ENCODE results near the gene KRTAP5-3.

Gene KRTAP5-3

GRCh38 chr11:1567721-1568100 is 40.6 kb downstream of the KRTAP5-3 start:
- ATAC-seq (ENCODE audit: insufficient read depth, low read depth) (no peak), DNase-seq (no peak)
- Histone ChIP-seq H3K79me2 (ENCODE audit: insufficient read depth, low read length) (no peaks in the 10 kb centered on the region), H3K27me3 (ENCODE audit: insufficient read depth, low read length, poor library complexity) (no peaks in the 10 kb centered on the region), H3K9ac (ENCODE audit: low read depth, low read length) (no peak overlapping the region), H3K4me2 (ENCODE audit: insufficient read depth, low read length) (no peak overlapping the region), H2AFZ (ENCODE audit: low read depth, low read length) (no peak overlapping the region), H3K4me1 (ENCODE audit: insufficient read depth, low read length) (no peaks in the 10 kb centered on the region), H3K36me3 (ENCODE audit: insufficient read depth, low read length) (no peaks in the 10 kb centered on the region), H3K9me3 (ENCODE audit: insufficient read depth, low read length, severe bottlenecking) (no peaks in the 10 kb centered on the region), H4K20me1 (ENCODE audit: insufficient read depth, low read length) (peaks cover 13% of the 10 kb centered on the region), H3K4me3 (ENCODE audit: low read depth in 1 of 2, low read length in 2 of 2) (no peak overlapping the region), H3K27ac (ENCODE audit: low read length) (no peak overlapping the region)
- TF ChIP-seq, protein P1, sequence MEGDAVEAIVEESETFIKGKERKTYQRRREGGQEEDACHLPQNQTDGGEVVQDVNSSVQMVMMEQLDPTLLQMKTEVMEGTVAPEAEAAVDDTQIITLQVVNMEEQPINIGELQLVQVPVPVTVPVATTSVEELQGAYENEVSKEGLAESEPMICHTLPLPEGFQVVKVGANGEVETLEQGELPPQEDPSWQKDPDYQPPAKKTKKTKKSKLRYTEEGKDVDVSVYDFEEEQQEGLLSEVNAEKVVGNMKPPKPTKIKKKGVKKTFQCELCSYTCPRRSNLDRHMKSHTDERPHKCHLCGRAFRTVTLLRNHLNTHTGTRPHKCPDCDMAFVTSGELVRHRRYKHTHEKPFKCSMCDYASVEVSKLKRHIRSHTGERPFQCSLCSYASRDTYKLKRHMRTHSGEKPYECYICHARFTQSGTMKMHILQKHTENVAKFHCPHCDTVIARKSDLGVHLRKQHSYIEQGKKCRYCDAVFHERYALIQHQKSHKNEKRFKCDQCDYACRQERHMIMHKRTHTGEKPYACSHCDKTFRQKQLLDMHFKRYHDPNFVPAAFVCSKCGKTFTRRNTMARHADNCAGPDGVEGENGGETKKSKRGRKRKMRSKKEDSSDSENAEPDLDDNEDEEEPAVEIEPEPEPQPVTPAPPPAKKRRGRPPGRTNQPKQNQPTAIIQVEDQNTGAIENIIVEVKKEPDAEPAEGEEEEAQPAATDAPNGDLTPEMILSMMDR (IDR thresholded peaks at IDR 0.05; ENCODE audit: borderline replicate concordance, extremely low read depth, low read length, poor library complexity, severe bottlenecking) = no peak
- TF ChIP-seq EZH2 (IDR thresholded peaks at IDR 0.05; ENCODE audit: borderline replicate concordance, low read depth, low read length, severe bottlenecking) = no peak

DNA sequence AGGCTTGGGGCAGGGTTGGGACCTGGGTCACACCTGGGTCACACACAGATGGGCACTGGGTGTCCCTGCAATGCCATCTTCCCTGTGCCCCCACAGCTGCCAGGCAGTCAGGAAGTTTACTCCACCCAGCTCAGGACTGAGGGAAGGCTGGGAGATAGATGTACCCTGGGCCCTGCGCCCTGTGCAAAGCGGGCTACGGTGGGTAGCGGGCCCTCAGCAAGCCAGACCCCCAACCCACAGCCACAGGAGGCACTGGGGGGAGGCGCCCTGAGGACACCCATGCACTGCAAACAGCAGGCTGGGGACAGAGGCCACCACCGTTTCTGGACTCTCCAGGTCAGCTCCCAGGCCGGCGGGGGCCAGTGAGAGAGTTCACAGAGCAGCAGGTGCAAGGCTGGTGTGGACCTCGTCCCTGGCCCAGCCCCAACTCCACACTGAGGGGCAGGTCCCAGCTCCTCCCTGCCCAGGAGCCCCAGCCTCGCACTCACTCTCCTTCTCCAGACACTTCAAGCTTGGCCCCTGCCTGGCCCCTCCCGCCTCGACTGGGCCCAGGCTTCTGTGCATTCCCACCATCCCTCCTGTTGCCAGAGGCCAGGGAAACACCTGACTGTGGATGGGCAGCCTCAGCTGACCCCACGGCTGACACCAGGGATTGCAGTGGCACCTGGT is 41.1 kb downstream of the KRTAP5-3 start:
- no peak overlapping the region for H3K4me3 ChIP-seq (ENCODE audit: low read depth in 1 of 2, low read length in 2 of 2)

DNA sequence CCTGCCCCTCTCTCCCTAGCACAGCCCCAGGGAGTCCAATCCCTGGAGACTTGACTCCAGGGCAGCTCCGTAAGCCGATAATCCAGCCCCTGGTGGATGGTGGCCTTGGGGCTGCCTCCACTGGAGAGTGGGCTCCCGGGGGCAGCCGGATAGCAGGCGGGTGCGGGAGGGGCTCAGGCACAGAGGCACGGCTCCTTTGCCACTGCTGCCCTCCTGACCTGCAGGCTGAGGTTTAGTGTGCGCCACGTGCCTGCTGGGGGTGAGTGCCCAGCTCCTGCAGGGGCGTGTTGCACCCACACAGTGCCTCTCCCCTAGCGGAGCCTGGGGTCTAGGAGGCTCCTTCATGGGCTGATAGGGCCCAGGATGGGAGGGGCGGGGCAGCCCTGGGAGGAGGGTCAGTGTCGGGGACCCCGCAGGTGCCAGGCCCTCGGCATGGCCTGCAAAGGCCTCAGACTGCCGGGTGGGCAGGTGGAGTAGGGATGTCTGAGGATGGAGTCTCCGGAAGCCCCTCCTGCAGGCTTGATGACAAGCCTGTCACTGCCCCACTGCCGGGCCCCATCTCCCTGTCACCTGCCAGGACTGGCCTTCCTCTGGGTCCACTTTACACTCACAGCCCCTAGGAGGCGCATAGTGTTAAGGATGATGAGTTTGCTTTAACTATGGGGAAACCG is 41.7 kb downstream of the KRTAP5-3 start:
- no peak overlapping the region for H3K27ac ChIP-seq (ENCODE audit: low read length)
- ATAC-seq (ENCODE audit: insufficient read depth, low read depth) (no peak), DNase-seq (no peak)
- no peak overlapping the region for H3K4me2 ChIP-seq (ENCODE audit: insufficient read depth, low read length)
- H3K9me3 ChIP-seq (ENCODE audit: insufficient read depth, low read length, severe bottlenecking) = no peaks in the 10 kb centered on the region
- no peaks in the 10 kb centered on the region for H3K79me2 ChIP-seq (ENCODE audit: insufficient read depth, low read length)
- peaks cover 13% of the 10 kb centered on the region for H4K20me1 ChIP-seq (ENCODE audit: insufficient read depth, low read length)
- H3K36me3 ChIP-seq (ENCODE audit: insufficient read depth, low read length) = no peaks in the 10 kb centered on the region
- no peak overlapping the region for H2AFZ ChIP-seq (ENCODE audit: low read depth, low read length)
- no peaks in the 10 kb centered on the region for H3K27me3 ChIP-seq (ENCODE audit: insufficient read depth, low read length, poor library complexity)
- no peak overlapping the region for H3K9ac ChIP-seq (ENCODE audit: low read depth, low read length)
- TF ChIP-seq EZH2 (IDR thresholded peaks at IDR 0.05; ENCODE audit: borderline replicate concordance, low read depth, low read length, severe bottlenecking) = no peak
- TF ChIP-seq, protein P1 (IDR thresholded peaks at IDR 0.05; ENCODE audit: borderline replicate concordance, extremely low read depth, low read length, poor library complexity, severe bottlenecking) = no peak
- H3K4me3 ChIP-seq (ENCODE audit: low read depth in 1 of 2, low read length in 2 of 2) = no peak overlapping the region
- no peaks in the 10 kb centered on the region for H3K4me1 ChIP-seq (ENCODE audit: insufficient read depth, low read length)

More for the DNA sequence above, 41.1 kb downstream of the KRTAP5-3 start:
- no peak overlapping the region for H3K27ac ChIP-seq (ENCODE audit: low read length)
- H2AFZ ChIP-seq (ENCODE audit: low read depth, low read length) = no peak overlapping the region
- H3K4me1 ChIP-seq (ENCODE audit: insufficient read depth, low read length) = no peaks in the 10 kb centered on the region
- H3K36me3 ChIP-seq (ENCODE audit: insufficient read depth, low read length) = no peaks in the 10 kb centered on the region
- no peak for TF ChIP-seq EZH2 (IDR thresholded peaks at IDR 0.05; ENCODE audit: borderline replicate concordance, low read depth, low read length, severe bottlenecking)
- TF ChIP-seq, protein P1 (IDR thresholded peaks at IDR 0.05; ENCODE audit: borderline replicate concordance, extremely low read depth, low read length, poor library complexity, severe bottlenecking) = no peak
- no peaks in the 10 kb centered on the region for H3K79me2 ChIP-seq (ENCODE audit: insufficient read depth, low read length)
- no peak for DNase-seq
- no peak overlapping the region for H3K9ac ChIP-seq (ENCODE audit: low read depth, low read length)
- no peaks in the 10 kb centered on the region for H3K9me3 ChIP-seq (ENCODE audit: insufficient read depth, low read length, severe bottlenecking)
- no peak overlapping the region for H3K4me2 ChIP-seq (ENCODE audit: insufficient read depth, low read length)
- no peak for ATAC-seq (ENCODE audit: insufficient read depth, low read depth)
- H4K20me1 ChIP-seq (ENCODE audit: insufficient read depth, low read length) = peaks cover 13% of the 10 kb centered on the region
- H3K27me3 ChIP-seq (ENCODE audit: insufficient read depth, low read length, poor library complexity) = no peaks in the 10 kb centered on the region
